ENCODE measurements around the gene KCNIP3. TPM values are rescaled to one million over a fixed set of nuclear protein-coding genes. Genes with fewer than 3 reads are reported as not detected.

KCNIP3 gene
- total RNA-seq, 1 donor from 2014 or later, result 0.64 TPM

DNA sequence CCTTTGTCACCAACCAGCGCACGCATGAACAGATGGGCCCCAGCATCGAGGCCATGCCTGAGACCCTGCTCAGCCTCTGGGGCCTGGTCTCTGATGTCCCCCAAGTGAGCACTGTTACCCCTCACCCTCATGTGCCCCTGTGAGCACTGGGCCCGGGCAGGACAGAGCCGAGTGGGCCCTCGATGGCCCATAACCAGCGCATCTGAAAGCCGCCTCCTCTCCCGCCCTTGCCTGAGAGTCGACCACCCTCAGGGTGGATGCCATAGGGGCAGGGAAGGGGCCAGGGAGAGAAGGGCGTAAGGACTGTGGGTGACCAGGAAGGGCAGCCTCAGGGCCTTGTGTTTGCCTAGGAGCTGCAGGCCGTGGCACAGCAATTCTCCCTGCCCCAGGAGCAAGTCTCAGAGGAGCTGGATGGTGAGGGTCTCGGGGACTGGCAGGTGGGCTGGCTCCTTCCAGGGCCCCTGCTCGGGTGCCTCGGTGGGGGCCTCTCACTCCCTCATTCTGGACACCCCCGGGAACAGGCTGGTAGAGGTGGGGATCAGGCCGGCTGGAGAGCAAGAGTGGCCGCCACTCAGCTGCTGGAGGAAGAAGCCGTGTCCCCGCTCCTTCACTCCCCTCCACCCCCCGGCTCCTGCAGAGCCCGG lies 20.8 kb upstream of the KCNIP3 start:
- no peaks in the 10 kb centered on the region for H3K36me3 Mint-ChIP-seq
- no peaks in the 10 kb centered on the region for H3F3A ChIP-seq (ENCODE audit: low read depth)
- no peaks in the 10 kb centered on the region for H3K4me1 Mint-ChIP-seq
- H3K4me2 ChIP-seq, result no peak overlapping the region
- no peak overlapping the region for H2AFZ ChIP-seq (replicated peaks)
- H3K79me2 ChIP-seq (ENCODE audit: low read depth), result no peaks in the 10 kb centered on the region
- no peak overlapping the region for H3K9ac ChIP-seq
- H3K27ac ChIP-seq, result no peak overlapping the region
- no peaks in the 10 kb centered on the region for H4K20me1 ChIP-seq (ENCODE audit: low read depth)
- DNase-seq (ENCODE audit: low spot score), result no peak
- H3K27ac Mint-ChIP-seq, result no peak overlapping the region
- no peaks in the 10 kb centered on the region for H3K27me3 ChIP-seq
- no peaks in the 10 kb centered on the region for H3K9me3 Mint-ChIP-seq
- H3K4me3 Mint-ChIP-seq, result no peak overlapping the region
- no peak overlapping the region for H3K4me3 ChIP-seq
- no peaks in the 10 kb centered on the region for H3K36me3 ChIP-seq
- no peak for TF ChIP-seq EZH2 (IDR thresholded peaks at IDR 0.05)
- TF ChIP-seq, protein P1, sequence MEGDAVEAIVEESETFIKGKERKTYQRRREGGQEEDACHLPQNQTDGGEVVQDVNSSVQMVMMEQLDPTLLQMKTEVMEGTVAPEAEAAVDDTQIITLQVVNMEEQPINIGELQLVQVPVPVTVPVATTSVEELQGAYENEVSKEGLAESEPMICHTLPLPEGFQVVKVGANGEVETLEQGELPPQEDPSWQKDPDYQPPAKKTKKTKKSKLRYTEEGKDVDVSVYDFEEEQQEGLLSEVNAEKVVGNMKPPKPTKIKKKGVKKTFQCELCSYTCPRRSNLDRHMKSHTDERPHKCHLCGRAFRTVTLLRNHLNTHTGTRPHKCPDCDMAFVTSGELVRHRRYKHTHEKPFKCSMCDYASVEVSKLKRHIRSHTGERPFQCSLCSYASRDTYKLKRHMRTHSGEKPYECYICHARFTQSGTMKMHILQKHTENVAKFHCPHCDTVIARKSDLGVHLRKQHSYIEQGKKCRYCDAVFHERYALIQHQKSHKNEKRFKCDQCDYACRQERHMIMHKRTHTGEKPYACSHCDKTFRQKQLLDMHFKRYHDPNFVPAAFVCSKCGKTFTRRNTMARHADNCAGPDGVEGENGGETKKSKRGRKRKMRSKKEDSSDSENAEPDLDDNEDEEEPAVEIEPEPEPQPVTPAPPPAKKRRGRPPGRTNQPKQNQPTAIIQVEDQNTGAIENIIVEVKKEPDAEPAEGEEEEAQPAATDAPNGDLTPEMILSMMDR (IDR thresholded peaks at IDR 0.05), result no peak
- TF ChIP-seq EZH2phosphoT487 (IDR thresholded peaks at IDR 0.05), result no peak
- no peaks in the 10 kb centered on the region for H3K9me3 ChIP-seq (ENCODE audit: low read depth)
- no peaks in the 10 kb centered on the region for H3K4me1 ChIP-seq
- peaks cover 3% of the 10 kb centered on the region for H3K27me3 Mint-ChIP-seq (ENCODE audit: insufficient read depth, low read depth)

DNA sequence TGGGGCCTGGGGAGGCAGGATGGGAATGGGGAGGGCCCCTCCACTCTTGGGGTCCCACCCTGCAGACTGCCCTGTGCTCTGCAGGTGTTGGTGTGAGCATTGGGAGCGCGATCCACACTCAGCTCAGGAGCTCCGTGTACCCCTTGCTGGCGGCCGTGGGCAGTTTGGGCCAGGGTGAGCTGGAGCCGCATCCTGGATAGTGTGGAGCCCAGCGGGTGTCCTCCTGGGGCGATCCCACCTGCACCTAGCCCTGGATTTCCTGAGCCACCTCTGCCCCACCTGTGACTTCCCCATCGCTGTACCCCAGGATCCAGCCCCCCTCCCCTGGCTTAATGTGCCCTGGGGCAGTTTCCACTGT lies 20.3 kb upstream of the KCNIP3 start:
- no peak overlapping the region for H3K27ac Mint-ChIP-seq
- no peak overlapping the region for H3K4me3 ChIP-seq
- H3K79me2 ChIP-seq (ENCODE audit: low read depth), result no peaks in the 10 kb centered on the region
- H3F3A ChIP-seq (ENCODE audit: low read depth), result no peaks in the 10 kb centered on the region
- H4K20me1 ChIP-seq (ENCODE audit: low read depth), result no peaks in the 10 kb centered on the region
- no peak overlapping the region for H2AFZ ChIP-seq (replicated peaks)
- DNase-seq (ENCODE audit: low spot score), result no peak
- TF ChIP-seq EZH2 (IDR thresholded peaks at IDR 0.05) (no peak), EZH2phosphoT487 (IDR thresholded peaks at IDR 0.05) (no peak)
- TF ChIP-seq, protein P1 (IDR thresholded peaks at IDR 0.05), result no peak
- H3K36me3 ChIP-seq, result no peaks in the 10 kb centered on the region
- H3K4me1 Mint-ChIP-seq, result no peaks in the 10 kb centered on the region
- no peaks in the 10 kb centered on the region for H3K4me1 ChIP-seq
- no peaks in the 10 kb centered on the region for H3K9me3 ChIP-seq (ENCODE audit: low read depth)
- no peak overlapping the region for H3K4me3 Mint-ChIP-seq
- H3K36me3 Mint-ChIP-seq, result no peaks in the 10 kb centered on the region
- peaks cover 3% of the 10 kb centered on the region for H3K27me3 Mint-ChIP-seq (ENCODE audit: insufficient read depth, low read depth)
- no peaks in the 10 kb centered on the region for H3K27me3 ChIP-seq
- H3K27ac ChIP-seq, result no peak overlapping the region
- H3K4me2 ChIP-seq, result no peak overlapping the region
- no peak overlapping the region for H3K9ac ChIP-seq
- no peaks in the 10 kb centered on the region for H3K9me3 Mint-ChIP-seq

DNA sequence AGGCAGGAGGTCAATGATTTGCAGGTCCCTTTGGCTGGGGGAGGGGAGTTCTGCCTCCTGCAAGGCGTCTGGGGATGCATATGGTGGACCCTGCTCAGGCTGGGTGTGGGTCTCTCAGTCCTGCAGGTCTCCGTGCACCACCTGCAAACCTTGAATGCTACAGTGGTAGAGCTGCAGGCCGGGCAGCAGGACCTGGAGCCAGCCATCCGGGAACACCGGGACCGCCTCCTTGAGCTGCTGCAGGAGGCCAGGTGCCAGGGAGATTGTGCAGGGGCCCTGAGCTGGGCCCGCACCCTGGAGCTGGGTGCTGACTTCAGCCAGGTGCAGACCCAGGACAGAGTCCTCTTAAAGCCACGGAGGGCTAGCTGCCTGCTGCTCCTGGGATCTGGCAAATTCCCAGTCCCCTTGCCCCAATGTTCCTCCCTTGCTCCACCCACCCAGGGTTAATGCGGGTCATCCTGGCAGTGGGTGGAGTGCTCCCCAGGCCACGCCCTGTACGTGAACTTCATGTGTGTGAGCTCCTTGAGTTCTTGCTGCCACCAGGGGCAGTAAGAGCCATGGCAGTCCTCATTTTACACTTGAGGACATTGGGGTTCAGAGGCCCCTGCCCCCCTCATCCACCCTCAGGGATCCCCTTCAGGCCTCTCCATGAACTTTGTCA lies 19.8 kb upstream of the KCNIP3 start:
- H3K36me3 ChIP-seq, result no peaks in the 10 kb centered on the region
- no peak overlapping the region for H3K27ac ChIP-seq
- H3K4me3 ChIP-seq, result no peak overlapping the region
- no peaks in the 10 kb centered on the region for H4K20me1 ChIP-seq (ENCODE audit: low read depth)
- H3K79me2 ChIP-seq (ENCODE audit: low read depth), result no peaks in the 10 kb centered on the region
- Mint-ChIP-seq H3K27ac (peak overlapping the region; percentile 42), H3K9me3 (no peaks in the 10 kb centered on the region), H3K36me3 (no peaks in the 10 kb centered on the region), H3K4me3 (no peak overlapping the region), H3K4me1 (no peaks in the 10 kb centered on the region), H3K27me3 (ENCODE audit: insufficient read depth, low read depth) (peaks cover 3% of the 10 kb centered on the region)
- H2AFZ ChIP-seq (replicated peaks), result no peak overlapping the region
- TF ChIP-seq EZH2 (IDR thresholded peaks at IDR 0.05), result no peak
- no peak for TF ChIP-seq EZH2phosphoT487 (IDR thresholded peaks at IDR 0.05)
- TF ChIP-seq, protein P1 (IDR thresholded peaks at IDR 0.05), result no peak
- DNase-seq (ENCODE audit: low spot score), result no peak
- no peaks in the 10 kb centered on the region for H3K4me1 ChIP-seq
- no peak overlapping the region for H3K9ac ChIP-seq
- H3K9me3 ChIP-seq (ENCODE audit: low read depth), result no peaks in the 10 kb centered on the region
- no peaks in the 10 kb centered on the region for H3F3A ChIP-seq (ENCODE audit: low read depth)
- no peak overlapping the region for H3K4me2 ChIP-seq
- no peaks in the 10 kb centered on the region for H3K27me3 ChIP-seq

Measured in neural progenitor cell (in vitro differentiated cells).